ENCODE data around the gene HERPUD1.

GRCh38 chr16:56931271-56931891 lies 561 bp upstream of the HERPUD1 start:
- TF ChIP-seq CTCF (conservative IDR thresholded peaks at IDR 0.05; ENCODE audit: low read depth, low read length) (no peak), EZH2 (IDR thresholded peaks at IDR 0.05; ENCODE audit: borderline replicate concordance, low read depth, low read length, poor library complexity, severe bottlenecking) (no peak)
